Endothelial cell of umbilical vein (primary cell): Measurements from ENCODE around the gene RING1. TPM values are rescaled to one million over a fixed set of nuclear protein-coding genes. Genes with fewer than 3 reads are reported as not detected.

ENCODE experiments used
- BruUV-seq: library from RNA; stranded (reverse); fragments of 400-500 nt; replicated peaks from 2 replicates; lab custom pipeline; 2021; lab: Mats Ljungman, UMichigan
- CTCF ChIA-PET: fragments of 300-600, 350-600 bp; sonication (Branson Sonifier 250); formaldehyde crosslinking; loops from one replicate; lab custom pipeline; 2021; ENCODE audit warnings: antibody characterized with exemption, inconsistent platforms; lab: Charles Lee
- POLR2A ChIA-PET: fragments of 300-600, 350-600 bp; sonication (Branson Sonifier 250); formaldehyde crosslinking; loops from one replicate; lab custom pipeline; 2021; ENCODE audit warnings: antibody characterized with exemption, inconsistent platforms; lab: Charles Lee
- DNase-seq: peaks from one replicate; pipeline ENCODE4 v3.0.0-alpha.2; 2011; ENCODE audit warnings: low read depth, low spot score
- FAIRE-seq: peaks from 2 replicates; lab custom pipeline; 2011; peaks lifted over from hg19 to GRCh38; lab: Jason Lieb, UNC
- H2AFZ ChIP-seq: 2 replicates; pipeline ENCODE4 v1.6.0; 2012; ENCODE audit warnings: low read depth, low read length, control low read depth, inconsistent platforms
- H3K27ac ChIP-seq: 2 replicates; pipeline ENCODE4 v1.5.1; 2011; ENCODE audit warnings: low read depth, mild to moderate bottlenecking, control low read depth, low read length, moderate library complexity; ENCODE audit not compliant: insufficient read depth
- H3K27me3 ChIP-seq, 2 experiments: 2 replicates each; pipeline versions ENCODE4 v1.6.0 to v1.6.1; 2011; ENCODE audit warnings: low read length in 2 of 2, mixed read lengths in 1 of 2; ENCODE audit not compliant: control insufficient read depth in 2 of 2, insufficient read depth in 2 of 2
- H3K36me3 ChIP-seq, 2 experiments: 2 replicates in 1 of 2; 3 replicates in 1 of 2; pipeline ENCODE4 v1.5.1; 2011; ENCODE audit warnings: low read length in 2 of 2, mild to moderate bottlenecking in 1 of 2, moderate library complexity in 1 of 2; ENCODE audit not compliant: control insufficient read depth in 2 of 2, insufficient read depth in 2 of 2; ENCODE audit errors: extremely low read depth in 1 of 2
- H3K4me1 ChIP-seq: 3 replicates; pipeline ENCODE4 v1.5.1; 2011; ENCODE audit warnings: mild to moderate bottlenecking, low read length; ENCODE audit not compliant: control insufficient read depth, insufficient read depth; ENCODE audit errors: extremely low read depth
- H3K4me2 ChIP-seq: 2 replicates; pipeline ENCODE4 v1.6.1; 2011; ENCODE audit warnings: low read length, control low read depth, mixed read lengths; ENCODE audit not compliant: insufficient read depth
- H3K4me3 ChIP-seq, 3 experiments: fragments of 200-600 bp in 1 of 3; sonication (generic), shearing (Covaris generic) in 1 of 3; replicated peaks in 1 of 3; 2 replicates each; pipeline ENCODE4 v1.5.1; 2011 to 2016; ENCODE audit warnings: control low read depth in 3 of 3, low read length in 3 of 3, mild to moderate bottlenecking in 2 of 3, inconsistent platforms in 1 of 3, low read depth in 1 of 3, moderate library complexity in 1 of 3; ENCODE audit not compliant: insufficient read depth in 1 of 3
- H3K79me2 ChIP-seq: 2 replicates; pipeline ENCODE4 v1.6.0; 2012; ENCODE audit warnings: low read length, inconsistent platforms; ENCODE audit not compliant: control insufficient read depth, insufficient read depth
- H3K9ac ChIP-seq: replicated peaks from 2 replicates; pipeline ENCODE3; 2011; ENCODE audit warnings: low read length, control low read depth; ENCODE audit not compliant: insufficient read depth; ENCODE audit errors: extremely low read depth
- H3K9me1 ChIP-seq: replicated peaks from 3 replicates; pipeline ENCODE4 v1.6.0; 2011; ENCODE audit warnings: mild to moderate bottlenecking, low read length; ENCODE audit not compliant: control insufficient read depth, insufficient read depth; ENCODE audit errors: extremely low read depth
- H3K9me3 ChIP-seq: replicated peaks from 2 replicates; pipeline ENCODE4 v1.5.1; 2012; ENCODE audit warnings: low read length, inconsistent platforms; ENCODE audit not compliant: control insufficient read depth, insufficient read depth
- H4K20me1 ChIP-seq: replicated peaks from 2 replicates; pipeline ENCODE3; 2011; ENCODE audit warnings: mild to moderate bottlenecking, low read length; ENCODE audit not compliant: control insufficient read depth, insufficient read depth; ENCODE audit errors: extremely low read depth
- CTCF ChIP-seq, 2 donors: IDR thresholded peaks; 1 replicate in 1 of 2; 2 replicates in 1 of 2; pipeline ENCODE4 v1.5.1; 2011; ENCODE audit warnings: low read length in 2 of 2, mild to moderate bottlenecking in 2 of 2, moderate library complexity in 2 of 2, control low read depth in 1 of 2, inconsistent platforms in 1 of 2, low read depth in 1 of 2; ENCODE audit not compliant: insufficient read depth in 1 of 2; ENCODE audit errors: extremely low read depth in 1 of 2
- EZH2 ChIP-seq: IDR thresholded peaks from 2 replicates; pipeline ENCODE4 v1.6.1; 2012; ENCODE audit warnings: borderline replicate concordance, low read depth, mild to moderate bottlenecking, moderate library complexity, low read length, inconsistent platforms; ENCODE audit not compliant: severe bottlenecking
- POLR2AphosphoS5 ChIP-seq: IDR thresholded peaks from 2 replicates; pipeline ENCODE4 v1.6.1; 2012; ENCODE audit warnings: low read depth, mild to moderate bottlenecking, control low read depth, low read length, moderate library complexity; ENCODE audit not compliant: insufficient read depth
- dilution Hi-C: fragments of 300-500 bp; cut with MboI; formaldehyde crosslinking; loops from one replicate; pipeline ENCODE4 v1.15.0; 2019; ENCODE audit warnings: low sequenced_read_pairs; ENCODE audit not compliant: extremely low pct_ligation_motif_present
- intact Hi-C: fragments of 100-400 bp; cut with micrococcal nuclease; formaldehyde crosslinking; loops from one replicate; pipeline ENCODE4 v1.10.0; 2022
- polyA plus RNA-seq, 4 experiments: library from polyadenylated mRNA; depleted of rRNA in 3 of 4; stranded (reverse) in 3 of 4; unstranded in 1 of 4; fragments of >200 nt; gene quantifications; 2 replicates each; pipeline versions ENCODE4 v1.2.1 to v1.2.3, GENCODE V29; 2011 to 2012; ENCODE audit warnings: missing spikeins in 1 of 4
- total RNA-seq: library from RNA; stranded (reverse); gene quantifications from 2 replicates; pipeline ENCODE4 v1.2.3, GENCODE V29; 2021

The RING1 gene
- total and polyA plus RNA-seq, 2 donors (not counting 3 experiments of a cell fraction or from before 2014, with no cell fraction given), result 26.8 to 27.9 TPM

DNA sequence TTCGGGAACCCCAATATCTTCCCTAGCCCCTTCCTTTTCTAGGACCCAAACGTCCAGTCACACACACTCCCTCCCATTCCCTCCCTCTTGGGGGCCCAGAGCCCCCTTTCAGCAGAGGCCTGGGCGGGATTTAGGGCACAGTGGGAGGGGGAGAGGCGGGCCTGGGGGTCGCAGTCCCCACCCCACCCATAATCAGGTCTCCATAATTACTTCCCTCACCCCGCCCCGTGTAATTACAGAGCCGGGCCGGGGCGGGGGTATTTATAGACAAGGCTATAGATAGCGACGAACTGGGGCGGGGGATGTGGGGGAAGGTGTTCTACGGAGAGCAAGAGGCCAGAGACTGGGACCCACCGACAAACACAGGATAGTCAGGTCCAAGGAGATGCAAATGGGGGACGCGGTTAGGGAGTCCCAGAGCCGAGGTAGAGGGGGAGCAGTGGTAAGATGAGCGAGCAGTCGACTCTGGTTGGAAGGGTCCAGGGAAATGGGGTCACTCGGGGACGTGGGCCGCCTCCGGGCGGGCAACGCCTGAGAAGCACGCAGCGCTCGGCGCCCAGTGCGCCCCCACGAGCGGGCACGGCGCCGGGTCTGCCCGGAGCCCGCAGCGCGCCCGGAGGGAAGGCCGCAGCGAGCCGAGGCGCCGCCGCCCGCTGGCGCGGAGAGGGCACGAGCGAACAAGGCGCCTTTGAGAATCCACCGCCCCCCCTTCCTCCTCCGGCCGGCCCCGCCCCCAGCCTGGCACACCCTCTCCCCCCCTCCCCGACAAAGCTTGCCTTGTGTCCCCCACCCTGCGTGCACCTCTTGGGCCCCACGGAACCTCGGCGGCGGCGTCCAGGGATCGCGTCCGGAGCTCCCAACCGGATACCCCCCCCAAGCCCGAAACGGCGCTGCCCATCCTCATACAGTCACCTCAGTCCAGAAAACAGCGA, 15.4 kb upstream of the RING1 start:
- dilution Hi-C loops, result no loop called here
- no peak for FAIRE-seq
- intact Hi-C loops, result no loop called here

More for the DNA sequence above, 15.4 kb upstream of the RING1 start:
- BruUV-seq, result no TSS peak
- Histone ChIP-seq H3K36me3 (peaks cover 0 to 29% of the 10 kb centered on the region in 2 experiments), H3K4me3 (peak overlapping the region in 2 of 3 experiments; percentile 16 to 19), H2AFZ (no peak overlapping the region), H3K9ac (no peak overlapping the region), H3K27me3 (peaks cover 21% of the 10 kb centered on the region in 2 experiments), H3K4me1 (peaks cover 6% of the 10 kb centered on the region), H3K4me2 (peak overlapping the region; percentile 51), H4K20me1 (no peaks in the 10 kb centered on the region), H3K9me3 (no peaks in the 10 kb centered on the region), H3K79me2 (no peaks in the 10 kb centered on the region), H3K9me1 (no peaks in the 10 kb centered on the region), H3K27ac (no peak overlapping the region)
- POLR2A ChIA-PET, result no interaction called here
- CTCF ChIA-PET, result interaction anchor here (1.2 kb wide), 1 partner anchor 55 kb away, joined by 4 read pairs; no protein-coding TSS in a partner anchor
- no peak for DNase-seq
- TF ChIP-seq EZH2 (peak; percentile 72), POLR2AphosphoS5 (peak; percentile 45), CTCF (IDR thresholded peaks at IDR 0.05; ENCODE audit: extremely low read depth in 1 of 2, insufficient read depth in 1 of 2, low read depth in 1 of 2, low read length in 2 of 2) (no peak)
